ENCODE results near the gene TERT.
"Not testable (repeated sequence)": the region's sequence is repeated elsewhere in the genome, so short reads cannot be mapped to it uniquely, and the experiment has no call there.

TERT gene

DNA sequence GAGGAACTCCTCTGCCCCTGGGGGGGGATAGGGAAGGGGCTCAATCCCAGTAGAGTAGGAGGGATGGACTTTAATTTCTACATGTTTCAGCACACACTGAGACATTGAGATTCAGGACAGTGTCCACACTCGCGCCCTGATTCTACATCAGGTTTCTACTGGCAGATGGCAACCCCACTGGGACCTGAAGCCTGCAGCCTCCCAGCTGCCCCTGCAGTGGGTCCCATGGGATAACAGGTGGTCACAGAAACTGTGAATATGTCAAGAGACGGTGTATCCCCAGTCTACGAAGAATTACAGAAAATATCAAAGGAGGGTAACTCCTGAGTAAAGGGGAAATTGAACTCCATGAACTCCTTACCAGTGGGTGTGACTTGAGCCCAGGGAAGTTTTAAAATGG is 2.4 kb upstream of the TERT start:
- Histone ChIP-seq H3K36me3 (peaks cover 0 to 12% (median 0%) of the 10 kb centered on the region in 11 experiments; a peak in 1 of 22 replicates), H3K27ac (peak overlapping the region in 4 of 11 experiments; percentile 11 to 70 (median 50); a peak in 5 of 22 replicates), H3K27me3 (peaks cover 0 to 73% (median 0%) of the 10 kb centered on the region in 11 experiments; a peak in 10 of 22 replicates), H3K9me3 (replicated peaks in 1 of 11) (peaks cover 1 to 29% (median 4%) of the 10 kb centered on the region in 11 experiments; a peak in 17 of 22 replicates), H4K20me1 (peaks cover 0 to 51% (median 15%) of the 10 kb centered on the region in 11 experiments; a peak in 17 of 22 replicates), H3K4me1 (peaks cover 31 to 87% (median 79%) of the 10 kb centered on the region in 10 experiments), H3K9ac (peak overlapping the region in 4 of 11 experiments; percentile 33 to 83 (median 60); a peak in 6 of 22 replicates), H3K4me3 (peak overlapping the region in 2 of 10 experiments; percentile 63 to 70; a peak in 3 of 20 replicates), H3K4me2 (peak overlapping the region in 9 of 11 experiments; percentile 26 to 100 (median 100); a peak in 17 of 22 replicates)
- no peak for TF ChIP-seq Cebpa-rat (IDR thresholded peaks at IDR 0.05)

GRCh38 chr5:1295650-1296037 is 776 bp upstream of the TERT start:
- Histone ChIP-seq H3K9ac (peak overlapping the region in 8 of 11 experiments; percentile 63 to 83 (median 75); a peak in 13 of 22 replicates), H3K36me3 (peaks cover 0 to 22% (median 0%) of the 10 kb centered on the region in 11 experiments; a peak in 6 of 22 replicates), H3K9me3 (replicated peaks in 1 of 11) (peaks cover 0 to 16% (median 0%) of the 10 kb centered on the region in 11 experiments; a peak in 5 of 22 replicates), H3K4me2 (peak overlapping the region; percentile 97 to 100 (median 100)), H4K20me1 (peaks cover 0 to 54% (median 28%) of the 10 kb centered on the region in 11 experiments; a peak in 17 of 22 replicates), H3K27ac (peak overlapping the region in 7 of 11 experiments; percentile 32 to 77 (median 70); a peak in 13 of 22 replicates), H3K4me3 (peak overlapping the region; percentile 46 to 71 (median 66); a peak in 19 of 20 replicates), H3K27me3 (peaks cover 0 to 81% (median 0%) of the 10 kb centered on the region in 11 experiments; a peak in 10 of 22 replicates), H3K4me1 (peaks cover 31 to 89% (median 85%) of the 10 kb centered on the region in 10 experiments)
- TF ChIP-seq Cebpa-rat (IDR thresholded peaks at IDR 0.05) = no peak

GRCh38 chr5:1294206-1294834 is 548 bp downstream of the TERT start:
- H3K4me2 ChIP-seq = peak overlapping the region; percentile 97 to 100 (median 100)
- TF ChIP-seq Cebpa-rat (IDR thresholded peaks at IDR 0.05) = no peak
- H3K9ac ChIP-seq = peak overlapping the region in 8 of 11 experiments; percentile 59 to 83 (median 74); a peak in 16 of 22 replicates
- H3K27me3 ChIP-seq = peaks cover 0 to 78% (median 0%) of the 10 kb centered on the region in 11 experiments; a peak in 10 of 22 replicates
- H3K4me1 ChIP-seq = peaks cover 31 to 76% (median 73%) of the 10 kb centered on the region in 10 experiments
- peak overlapping the region; percentile 46 to 71 (median 66) for H3K4me3 ChIP-seq
- H4K20me1 ChIP-seq = peaks cover 0 to 54% (median 29%) of the 10 kb centered on the region in 11 experiments; a peak in 17 of 22 replicates
- H3K27ac ChIP-seq = peak overlapping the region in 8 of 11 experiments; percentile 16 to 77 (median 69); a peak in 14 of 22 replicates
- H3K36me3 ChIP-seq = peaks cover 0 to 31% (median 0%) of the 10 kb centered on the region in 11 experiments; a peak in 8 of 22 replicates
- H3K9me3 ChIP-seq (replicated peaks in 1 of 11) = peaks cover 0 to 6% (median 0%) of the 10 kb centered on the region in 11 experiments; a peak in 2 of 22 replicates

DNA sequence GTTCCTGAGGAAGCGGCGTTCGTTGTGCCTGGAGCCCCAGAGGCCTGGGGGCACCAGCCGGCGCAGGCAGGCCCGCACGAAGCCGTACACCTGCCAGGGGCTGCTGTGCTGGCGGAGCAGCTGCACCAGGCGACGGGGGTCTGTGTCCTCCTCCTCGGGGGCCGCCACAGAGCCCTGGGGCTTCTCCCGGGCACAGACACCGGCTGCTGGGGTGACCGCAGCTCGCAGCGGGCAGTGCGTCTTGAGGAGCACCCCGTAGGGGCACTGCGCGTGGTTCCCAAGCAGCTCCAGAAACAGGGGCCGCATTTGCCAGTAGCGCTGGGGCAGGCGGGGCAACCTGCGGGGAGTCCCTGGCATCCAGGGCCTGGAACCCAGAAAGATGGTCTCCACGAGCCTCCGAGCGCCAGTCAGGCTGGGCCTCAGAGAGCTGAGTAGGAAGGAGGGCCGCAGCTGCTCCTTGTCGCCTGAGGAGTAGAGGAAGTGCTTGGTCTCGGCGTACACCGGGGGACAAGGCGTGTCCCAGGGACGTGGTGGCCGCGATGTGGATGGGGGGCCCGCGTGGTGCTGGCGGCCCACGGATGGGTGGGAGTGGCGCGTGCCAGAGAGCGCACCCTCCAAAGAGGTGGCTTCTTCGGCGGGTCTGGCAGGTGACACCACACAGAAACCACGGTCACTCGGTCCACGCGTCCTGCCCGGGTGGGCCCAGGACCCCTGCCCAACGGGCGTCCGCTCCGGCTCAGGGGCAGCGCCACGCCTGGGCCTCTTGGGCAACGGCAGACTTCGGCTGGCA is 1.3 kb downstream of the TERT start:
- H3K4me1 ChIP-seq = peaks cover 31 to 69% (median 66%) of the 10 kb centered on the region in 10 experiments
- TF ChIP-seq Cebpa-rat (IDR thresholded peaks at IDR 0.05) = no peak
- H3K27me3 ChIP-seq = peaks cover 0 to 72% (median 0%) of the 10 kb centered on the region in 11 experiments; a peak in 10 of 22 replicates
- peak overlapping the region in 8 of 11 experiments; percentile 48 to 83 (median 74); a peak in 15 of 22 replicates for H3K9ac ChIP-seq
- H3K36me3 ChIP-seq = peaks cover 0 to 38% (median 7%) of the 10 kb centered on the region in 11 experiments; a peak in 15 of 22 replicates
- peak overlapping the region in 7 of 11 experiments; percentile 56 to 77 (median 70); a peak in 13 of 22 replicates for H3K27ac ChIP-seq
- peaks cover 2 to 13% (median 5%) of the 10 kb centered on the region in 11 experiments; a peak in 18 of 22 replicates for H3K9me3 ChIP-seq (replicated peaks in 1 of 11)
- peaks cover 0 to 60% (median 34%) of the 10 kb centered on the region in 11 experiments; a peak in 17 of 22 replicates for H4K20me1 ChIP-seq
- peak overlapping the region; percentile 46 to 71 (median 66) for H3K4me3 ChIP-seq
- peak overlapping the region; percentile 97 to 100 (median 100) for H3K4me2 ChIP-seq

- Histone ChIP-seq H3K36me3 (peaks cover 0 to 45% (median 13%) of the 10 kb centered on the region in 11 experiments; a peak in 15 of 22 replicates), H3K4me1 (peaks cover 30 to 62% (median 59%) of the 10 kb centered on the region in 10 experiments), H3K27ac (peak overlapping the region in 5 of 11 experiments; percentile 68 to 77 (median 70); a peak in 8 of 22 replicates), H3K9ac (peak overlapping the region in 8 of 11 experiments; percentile 48 to 83 (median 74); a peak in 14 of 22 replicates), H3K4me2 (peak overlapping the region; percentile 97 to 100 (median 100)), H4K20me1 (peaks cover 0 to 57% (median 38%) of the 10 kb centered on the region in 11 experiments; a peak in 17 of 22 replicates), H3K4me3 (peak overlapping the region in 9 of 10 experiments; percentile 53 to 71 (median 66); a peak in 16 of 20 replicates), H3K27me3 (peaks cover 0 to 65% (median 0%) of the 10 kb centered on the region in 11 experiments; a peak in 10 of 22 replicates), H3K9me3 (replicated peaks in 1 of 11) (peaks cover 8 to 14% (median 11%) of the 10 kb centered on the region in 11 experiments; a peak in 19 of 22 replicates)
- TF ChIP-seq Cebpa-rat (IDR thresholded peaks at IDR 0.05) = no peak
Observed at GRCh38 chr5:1292846-1293415, 1.9 kb downstream of the TERT start.

DNA sequence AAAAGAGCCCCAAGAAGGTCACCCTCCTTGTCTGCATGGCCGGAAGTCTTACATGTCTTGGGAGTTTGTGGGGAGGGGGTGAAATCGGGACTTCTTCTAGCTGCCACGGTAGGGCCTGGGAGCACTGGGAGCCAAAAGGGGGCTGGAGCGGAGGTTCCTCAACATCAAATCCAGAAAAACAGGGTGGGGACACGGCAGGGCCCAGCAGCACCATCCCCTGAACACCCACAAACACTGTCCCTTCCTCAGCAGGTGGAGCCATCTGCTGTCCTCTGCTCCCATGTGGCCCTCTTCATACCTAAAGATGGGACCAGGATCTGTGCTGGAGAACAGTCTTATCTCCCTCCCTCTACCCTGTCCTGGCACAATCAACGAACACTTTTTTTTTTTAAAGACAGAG is 2.7 kb downstream of the TERT start:
- H3K27ac ChIP-seq = no peak overlapping the region
- peak overlapping the region in 4 of 10 experiments; percentile 63 to 70 (median 67); a peak in 6 of 20 replicates for H3K4me3 ChIP-seq
- peaks cover 30 to 55% (median 51%) of the 10 kb centered on the region in 10 experiments for H3K4me1 ChIP-seq
- peak overlapping the region in 8 of 11 experiments; percentile 97 to 100 (median 100); a peak in 16 of 22 replicates for H3K4me2 ChIP-seq
- H3K36me3 ChIP-seq = peaks cover 0 to 53% (median 19%) of the 10 kb centered on the region in 11 experiments; a peak in 16 of 22 replicates
- TF ChIP-seq Cebpa-rat (IDR thresholded peaks at IDR 0.05) = no peak
- peaks cover 0 to 64% (median 38%) of the 10 kb centered on the region in 11 experiments; a peak in 17 of 22 replicates for H4K20me1 ChIP-seq
- H3K9ac ChIP-seq = peak overlapping the region in 4 of 11 experiments; percentile 78 to 83 (median 80); a peak in 7 of 22 replicates
- peaks cover 8 to 14% (median 11%) of the 10 kb centered on the region in 11 experiments; a peak in 19 of 22 replicates for H3K9me3 ChIP-seq (replicated peaks in 1 of 11)
- peaks cover 0 to 57% (median 0%) of the 10 kb centered on the region in 11 experiments; a peak in 10 of 22 replicates for H3K27me3 ChIP-seq

GRCh38 chr5:1291611-1292080 is 3.2 kb downstream of the TERT start:
- peak overlapping the region in 8 of 11 experiments; percentile 97 to 100 (median 100); a peak in 15 of 22 replicates for H3K4me2 ChIP-seq
- H3K9me3 ChIP-seq (replicated peaks in 1 of 11) = peaks cover 8 to 14% (median 11%) of the 10 kb centered on the region in 11 experiments; a peak in 19 of 22 replicates
- TF ChIP-seq Cebpa-rat (IDR thresholded peaks at IDR 0.05) = no peak
- H4K20me1 ChIP-seq = peaks cover 0 to 69% (median 38%) of the 10 kb centered on the region in 11 experiments; a peak in 17 of 22 replicates
- peak overlapping the region in 4 of 10 experiments; percentile 63 to 70 (median 67); a peak in 5 of 20 replicates for H3K4me3 ChIP-seq
- peaks cover 0 to 52% (median 0%) of the 10 kb centered on the region in 11 experiments; a peak in 10 of 22 replicates for H3K27me3 ChIP-seq
- peaks cover 0 to 58% (median 24%) of the 10 kb centered on the region in 11 experiments; a peak in 16 of 22 replicates for H3K36me3 ChIP-seq
- H3K4me1 ChIP-seq = peaks cover 30 to 50% (median 46%) of the 10 kb centered on the region in 10 experiments
- peak overlapping the region in 4 of 11 experiments; percentile 78 to 83 (median 80); a peak in 5 of 22 replicates for H3K9ac ChIP-seq
- no peak overlapping the region for H3K27ac ChIP-seq

- Histone ChIP-seq H3K27me3 (peaks cover 0 to 45% (median 0%) of the 10 kb centered on the region in 11 experiments; a peak in 10 of 22 replicates), H3K36me3 (peaks cover 0 to 65% (median 29%) of the 10 kb centered on the region in 11 experiments; a peak in 16 of 22 replicates), H3K9me3 (replicated peaks in 1 of 11) (peaks cover 8 to 14% (median 11%) of the 10 kb centered on the region in 11 experiments; a peak in 19 of 22 replicates), H3K4me1 (peaks cover 30 to 43% (median 40%) of the 10 kb centered on the region in 10 experiments), H4K20me1 (peaks cover 0 to 76% (median 33%) of the 10 kb centered on the region in 11 experiments; a peak in 17 of 22 replicates)
- H3K4me2 ChIP-seq, H3K9ac ChIP-seq, H3K27ac ChIP-seq, H3K4me3 ChIP-seq: not testable (repeated sequence)
Observed at GRCh38 chr5:1290956-1291355, 3.9 kb downstream of the TERT start.

DNA sequence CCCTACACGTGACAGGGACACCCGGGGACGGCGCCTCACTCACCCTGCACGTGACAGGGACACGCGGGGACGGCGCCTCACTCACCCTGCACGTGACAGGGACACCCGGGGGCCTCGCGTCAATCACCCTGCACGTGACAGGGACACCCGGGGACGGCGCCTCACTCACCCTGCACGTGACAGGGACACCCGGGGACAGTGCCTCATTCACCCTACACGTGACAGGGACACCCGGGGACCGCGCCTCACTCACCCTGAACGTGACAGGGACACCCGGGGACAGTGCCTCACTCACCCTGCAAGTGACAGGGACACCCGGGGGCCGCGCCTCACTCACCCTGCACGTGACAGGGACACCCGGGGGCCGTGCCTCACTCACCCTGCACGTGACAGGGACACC is 5.3 kb downstream of the TERT start:
- peaks cover 0 to 31% (median 0%) of the 10 kb centered on the region in 11 experiments; a peak in 8 of 22 replicates for H3K27me3 ChIP-seq
- peaks cover 18 to 33% (median 30%) of the 10 kb centered on the region in 10 experiments for H3K4me1 ChIP-seq
- H3K4me3 ChIP-seq, H3K4me2 ChIP-seq, H3K9ac ChIP-seq, H3K27ac ChIP-seq: not testable (repeated sequence)
- peaks cover 0 to 77% (median 35%) of the 10 kb centered on the region in 11 experiments; a peak in 16 of 22 replicates for H3K36me3 ChIP-seq
- H3K9me3 ChIP-seq (replicated peaks in 1 of 11) = peaks cover 8 to 14% (median 11%) of the 10 kb centered on the region in 11 experiments; a peak in 19 of 22 replicates
- peaks cover 0 to 90% (median 33%) of the 10 kb centered on the region in 11 experiments; a peak in 17 of 22 replicates for H4K20me1 ChIP-seq
